GM12878 (cell line): ENCODE data around the gene TRHDE.

ENCODE experiments used
- CREB1 ChIP-seq: IDR thresholded peaks from 2 replicates; pipeline ENCODE4 v1.6.1; 2012; ENCODE audit warnings: low read depth, mild to moderate bottlenecking, inconsistent platforms
- CTCF ChIP-seq, 3 experiments: IDR thresholded peaks in 2 of 3; conservative IDR thresholded peaks in 1 of 3; 2 replicates each; pipeline ENCODE4 v1.5.1; 2011; ENCODE audit warnings: low read depth in 3 of 3, low read length in 3 of 3, mild to moderate bottlenecking in 3 of 3, control low read depth in 2 of 3, moderate library complexity in 2 of 3, inconsistent platforms in 1 of 3, mixed read lengths in 1 of 3; ENCODE audit not compliant: control insufficient read depth in 2 of 3, insufficient read depth in 1 of 3; ENCODE audit errors: extremely low read depth in 1 of 3
- NFYB ChIP-seq: IDR thresholded peaks from 2 replicates; pipeline ENCODE4 v1.6.1; 2011; ENCODE audit warnings: low read depth, mild to moderate bottlenecking, low read length, improper control_type of control experiment, moderate library complexity; ENCODE audit not compliant: insufficient read depth
- NR2C2 ChIP-seq: IDR thresholded peaks from 2 replicates; pipeline ENCODE4 v1.6.1; 2011; ENCODE audit warnings: borderline replicate concordance, low read depth; ENCODE audit not compliant: control insufficient read depth, insufficient read length
- PKNOX1 ChIP-seq: fragments of 450-650 bp; IDR thresholded peaks from 2 replicates; pipeline ENCODE4 v1.6.1; 2016; ENCODE audit warnings: mild to moderate bottlenecking
- POLR2A ChIP-seq: IDR thresholded peaks from 2 replicates; pipeline ENCODE4 v1.6.1; 2011; ENCODE audit warnings: low read depth, mild to moderate bottlenecking, low read length
- POLR2AphosphoS5 ChIP-seq: IDR thresholded peaks from 2 replicates; pipeline ENCODE4 v1.6.1; 2011; ENCODE audit warnings: mild to moderate bottlenecking, low read length, inconsistent platforms
- RAD21 ChIP-seq: IDR thresholded peaks from 2 replicates; pipeline ENCODE4 v1.6.1; 2011; ENCODE audit warnings: mild to moderate bottlenecking, low read depth, low read length, moderate library complexity; ENCODE audit not compliant: insufficient read depth
- SMC3 ChIP-seq: IDR thresholded peaks from 2 replicates; pipeline ENCODE4 v1.6.1; 2011; ENCODE audit warnings: low read length, improper control_type of control experiment, borderline replicate concordance
- SPI1 ChIP-seq: IDR thresholded peaks from 2 replicates; pipeline ENCODE4 v1.6.1; 2011; ENCODE audit warnings: low read depth, mild to moderate bottlenecking, low read length, moderate library complexity, borderline replicate concordance; ENCODE audit not compliant: insufficient read depth
- ZNF384 ChIP-seq: IDR thresholded peaks from 2 replicates; pipeline ENCODE4 v1.6.1; 2012; ENCODE audit warnings: low read depth, mild to moderate bottlenecking, low read length, improper control_type of control experiment, borderline replicate concordance

GRCh38 chr12:72511498-72511897 lies 239.3 kb downstream of the TRHDE start:
- no peak for TF ChIP-seq POLR2A
- TF ChIP-seq POLR2AphosphoS5: no peak
- TF ChIP-seq RAD21: no peak
- no peak for TF ChIP-seq SPI1
- TF ChIP-seq NR2C2: no peak
- TF ChIP-seq CTCF (IDR thresholded peaks at IDR 0.05 in 2 of 3, conservative IDR thresholded peaks at IDR 0.05 in 1 of 3; ENCODE audit: control insufficient read depth in 2 of 3, extremely low read depth in 1 of 3, insufficient read depth in 1 of 3, low read depth in 3 of 3, low read length in 3 of 3): no peak
- TF ChIP-seq ZNF384: no peak
- TF ChIP-seq NFYB: no peak
- TF ChIP-seq SMC3: no peak
- TF ChIP-seq CREB1: no peak
- TF ChIP-seq PKNOX1: no peak
